ENCODE data around the gene RIPK3. TPM values are rescaled to one million over a fixed set of nuclear protein-coding genes. Genes with fewer than 3 reads are reported as not detected.

The RIPK3 gene
- total and polyA plus RNA-seq, 2 of the 8 experiments (the other 6 are each of a cell fraction or from before 2014, with no cell fraction given) = 0.24 to 0.39 TPM

DNA sequence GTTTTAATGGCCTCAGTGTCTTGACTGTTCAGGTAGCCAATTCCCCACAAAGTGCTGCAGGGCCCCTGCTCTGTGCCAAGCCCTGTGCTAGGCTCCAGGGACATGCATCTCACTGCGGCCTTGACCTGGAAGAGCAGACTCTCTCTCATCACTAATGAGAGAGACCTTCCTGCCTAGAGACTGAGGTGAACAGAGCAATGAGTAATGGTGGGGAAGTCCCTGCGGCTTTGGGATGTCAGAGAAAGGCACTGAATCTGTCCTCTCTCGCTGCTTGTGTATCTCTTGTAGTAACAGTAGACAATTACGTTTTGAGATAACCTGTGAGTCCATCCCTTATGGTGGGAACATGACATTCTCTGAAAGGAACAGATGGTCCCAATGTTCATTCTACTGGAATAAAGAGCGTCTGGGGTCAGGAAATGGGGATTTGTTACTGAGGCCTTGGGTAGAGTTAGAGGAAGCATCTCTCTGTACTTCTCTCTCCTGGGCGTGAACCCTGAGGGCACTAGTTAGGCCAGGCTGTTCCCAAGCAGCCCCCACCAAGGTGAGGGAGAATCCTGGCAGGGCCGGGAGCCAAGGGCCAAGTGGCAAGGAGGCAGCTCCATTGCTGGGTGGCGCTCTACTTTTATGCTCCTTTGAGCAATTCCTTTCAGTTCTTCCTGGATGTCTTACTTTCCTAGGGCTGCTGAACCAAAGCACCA, 41.7 kb upstream of the RIPK3 start (continued):
- no peak for TF ChIP-seq ZNF274 (IDR thresholded peaks at IDR 0.05; ENCODE audit: borderline replicate concordance, extremely low read depth, low read length)
